Activated effector memory CD4-positive, alpha-beta T cell treated with anti-CD3 and anti-CD28 coated beads, Interleukin-2, amount 50 U/mL, for 16 hours (primary cell): ENCODE measurements around the gene NMRAL1.

Experiments used
- DNase-seq: peaks from one replicate; pipeline ENCODE4 v3.0.0-alpha.2; 2020

Gene NMRAL1

GRCh38 chr16:4474192-4474961 lies at the start of gene NMRAL1:
NMRAL1 (minus strand) TSS chr16:4474625; CDS start chr16:4474132, 493 bp downstream.
- peak; percentile 95 for DNase-seq

GRCh38 chr16:4523686-4524085 lies 49.3 kb upstream of the NMRAL1 start:
- DNase-seq: no peak

GRCh38 chr16:4522051-4522581 lies 47.7 kb upstream of the NMRAL1 start:
- DNase-seq: no peak

- DNase-seq: no peak
Observed at GRCh38 chr16:4520913-4521312, 46.5 kb upstream of the NMRAL1 start.

GRCh38 chr16:4519274-4520058 lies 45.0 kb upstream of the NMRAL1 start:
- DNase-seq: no peak

- DNase-seq: no peak
Observed at GRCh38 chr16:4517812-4518680, 43.6 kb upstream of the NMRAL1 start.

GRCh38 chr16:4515611-4516233 lies 41.3 kb upstream of the NMRAL1 start:
- no peak for DNase-seq

GRCh38 chr16:4514606-4515005 lies 40.2 kb upstream of the NMRAL1 start:
- no peak for DNase-seq

GRCh38 chr16:4513881-4514280 lies 39.5 kb upstream of the NMRAL1 start:
- DNase-seq: no peak

GRCh38 chr16:4513086-4513860 lies 38.8 kb upstream of the NMRAL1 start:
- DNase-seq: no peak

- DNase-seq: no peak
Observed at GRCh38 chr16:4512473-4512872, 38.0 kb upstream of the NMRAL1 start.

GRCh38 chr16:4511441-4512082 lies 37.1 kb upstream of the NMRAL1 start:
- no peak for DNase-seq

- no peak for DNase-seq
Observed at GRCh38 chr16:4510747-4511426, 36.5 kb upstream of the NMRAL1 start.

- DNase-seq: no peak
Observed at GRCh38 chr16:4510131-4510530, 35.7 kb upstream of the NMRAL1 start.

GRCh38 chr16:4509420-4509819 lies 35.0 kb upstream of the NMRAL1 start:
- DNase-seq: no peak

GRCh38 chr16:4508806-4509205 lies 34.4 kb upstream of the NMRAL1 start:
- no peak for DNase-seq

GRCh38 chr16:4507588-4508345 lies 33.3 kb upstream of the NMRAL1 start:
- DNase-seq: no peak

- peak; percentile 78 for DNase-seq
Observed at GRCh38 chr16:4506450-4506849, 32.0 kb upstream of the NMRAL1 start.

GRCh38 chr16:4505356-4506147 lies 31.1 kb upstream of the NMRAL1 start:
- DNase-seq: peak; percentile 87
